Cardiac muscle cell (in vitro differentiated cells and primary cell): Measurements from ENCODE around the gene LRRC59. TPM values are rescaled to one million over a fixed set of nuclear protein-coding genes. Genes with fewer than 3 reads are reported as not detected.

Source experiments
- DNase-seq, 2 donors: peaks; one replicate each; pipeline versions ENCODE4 v3.0.0 to v3.0.0-alpha.2; 2010 to 2017; ENCODE audit warnings: low read depth in 1 of 2, low spot score in 1 of 2
- H3K27ac ChIP-seq: fragments of 200-600 bp; sonication (generic); 2 replicates; pipeline ENCODE4 v1.5.1; 2016
- H3K27me3 ChIP-seq: fragments of 200-600 bp; sonication (generic); 2 replicates; pipeline ENCODE4 v1.6.0; 2016; ENCODE audit warnings: control low read depth
- H3K36me3 ChIP-seq: fragments of 200-600 bp; sonication (generic); 2 replicates; pipeline ENCODE4 v1.5.1; 2016; ENCODE audit warnings: control low read depth
- H3K4me1 ChIP-seq: fragments of 200-600 bp; sonication (generic); 2 replicates; pipeline ENCODE4 v1.8.1; 2017; ENCODE audit warnings: low read depth, mild to moderate bottlenecking, mixed run types
- H3K4me3 ChIP-seq: fragments of 200-600 bp; sonication (generic); 2 replicates; pipeline ENCODE4 v1.5.1; 2016; ENCODE audit warnings: mild to moderate bottlenecking
- H3K9me3 ChIP-seq: fragments of 200-600 bp; sonication (generic); 2 replicates; pipeline ENCODE4 v1.5.1; 2017; ENCODE audit warnings: low read depth, mild to moderate bottlenecking, control low read depth
- polyA plus RNA-seq: library from polyadenylated mRNA; unstranded; fragments of >200 nt; fragmentation: Nextera tagmentation; extraction: Ambion mirVana; gene quantifications from 2 replicates; pipeline ENCODE4 v1.2.1, GENCODE V29; 2016
- total RNA-seq: library from RNA; depleted of rRNA; stranded (reverse); fragments of >200 nt; gene quantifications from 2 replicates; pipeline ENCODE4 v1.2.3, GENCODE V29; 2016
- TF ChIP-seq, protein P1 (sequence below): IDR thresholded peaks from 2 replicates; pipeline ENCODE4 v1.5.1; 2012; ENCODE audit warnings: low read depth, mild to moderate bottlenecking, low read length

LRRC59 gene
- total and polyA plus RNA-seq, 2 experiments from 2014 or later: 58.9 to 60.3 TPM

DNA sequence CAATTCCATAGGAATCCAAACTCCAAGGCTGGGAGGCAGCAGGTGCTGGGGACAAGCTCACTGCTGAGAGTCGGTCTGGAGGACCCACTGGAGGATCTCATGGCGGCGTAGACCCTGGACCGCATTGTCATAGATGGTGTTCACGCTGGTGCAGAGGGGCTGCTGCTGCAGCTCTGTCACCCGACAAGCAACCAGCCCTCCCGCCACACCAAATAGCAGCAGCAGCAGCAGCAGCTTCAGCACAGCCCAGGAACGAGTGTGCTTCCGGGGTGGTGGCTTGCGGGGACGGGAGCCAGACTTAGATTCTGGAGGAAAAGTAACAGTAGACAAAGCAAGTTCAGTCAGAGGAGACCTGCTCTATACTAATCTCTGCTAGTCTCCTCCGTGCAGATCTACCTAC lies 14.4 kb downstream of the LRRC59 start:
- no peak overlapping the region for H3K4me3 ChIP-seq
- H3K27ac ChIP-seq: no peak overlapping the region
- no peaks in the 10 kb centered on the region for H3K9me3 ChIP-seq
- H3K36me3 ChIP-seq: peaks cover 45% of the 10 kb centered on the region
- H3K4me1 ChIP-seq: no peaks in the 10 kb centered on the region
- H3K27me3 ChIP-seq: no peaks in the 10 kb centered on the region
- DNase-seq: no peak
- TF ChIP-seq, protein P1, sequence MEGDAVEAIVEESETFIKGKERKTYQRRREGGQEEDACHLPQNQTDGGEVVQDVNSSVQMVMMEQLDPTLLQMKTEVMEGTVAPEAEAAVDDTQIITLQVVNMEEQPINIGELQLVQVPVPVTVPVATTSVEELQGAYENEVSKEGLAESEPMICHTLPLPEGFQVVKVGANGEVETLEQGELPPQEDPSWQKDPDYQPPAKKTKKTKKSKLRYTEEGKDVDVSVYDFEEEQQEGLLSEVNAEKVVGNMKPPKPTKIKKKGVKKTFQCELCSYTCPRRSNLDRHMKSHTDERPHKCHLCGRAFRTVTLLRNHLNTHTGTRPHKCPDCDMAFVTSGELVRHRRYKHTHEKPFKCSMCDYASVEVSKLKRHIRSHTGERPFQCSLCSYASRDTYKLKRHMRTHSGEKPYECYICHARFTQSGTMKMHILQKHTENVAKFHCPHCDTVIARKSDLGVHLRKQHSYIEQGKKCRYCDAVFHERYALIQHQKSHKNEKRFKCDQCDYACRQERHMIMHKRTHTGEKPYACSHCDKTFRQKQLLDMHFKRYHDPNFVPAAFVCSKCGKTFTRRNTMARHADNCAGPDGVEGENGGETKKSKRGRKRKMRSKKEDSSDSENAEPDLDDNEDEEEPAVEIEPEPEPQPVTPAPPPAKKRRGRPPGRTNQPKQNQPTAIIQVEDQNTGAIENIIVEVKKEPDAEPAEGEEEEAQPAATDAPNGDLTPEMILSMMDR: no peak

DNA sequence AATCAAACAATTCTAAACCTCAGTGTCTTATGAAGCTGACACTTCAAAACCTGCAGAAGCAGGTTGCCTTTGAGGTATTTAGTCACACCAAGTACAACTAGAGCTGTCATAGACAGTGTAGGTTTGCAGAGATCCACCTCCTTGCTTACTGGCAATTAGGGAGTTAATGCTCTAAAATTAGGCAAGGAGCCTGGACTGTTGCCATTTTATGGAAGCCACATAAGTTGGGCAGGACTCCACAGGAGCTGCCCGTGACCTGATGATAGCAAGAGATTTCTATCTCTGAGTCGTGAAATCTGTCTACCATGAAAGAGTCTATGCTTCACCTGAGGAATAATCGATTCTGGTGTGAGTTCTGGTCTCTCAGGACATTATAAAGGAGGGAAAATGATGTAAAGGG lies 15.4 kb downstream of the LRRC59 start:
- no peak for DNase-seq
- Histone ChIP-seq H3K27ac (peak overlapping the region; percentile 17), H3K36me3 (peaks cover 36% of the 10 kb centered on the region), H3K27me3 (no peaks in the 10 kb centered on the region), H3K4me1 (no peaks in the 10 kb centered on the region), H3K9me3 (no peaks in the 10 kb centered on the region), H3K4me3 (no peak overlapping the region)
- TF ChIP-seq, protein P1: no peak

DNA sequence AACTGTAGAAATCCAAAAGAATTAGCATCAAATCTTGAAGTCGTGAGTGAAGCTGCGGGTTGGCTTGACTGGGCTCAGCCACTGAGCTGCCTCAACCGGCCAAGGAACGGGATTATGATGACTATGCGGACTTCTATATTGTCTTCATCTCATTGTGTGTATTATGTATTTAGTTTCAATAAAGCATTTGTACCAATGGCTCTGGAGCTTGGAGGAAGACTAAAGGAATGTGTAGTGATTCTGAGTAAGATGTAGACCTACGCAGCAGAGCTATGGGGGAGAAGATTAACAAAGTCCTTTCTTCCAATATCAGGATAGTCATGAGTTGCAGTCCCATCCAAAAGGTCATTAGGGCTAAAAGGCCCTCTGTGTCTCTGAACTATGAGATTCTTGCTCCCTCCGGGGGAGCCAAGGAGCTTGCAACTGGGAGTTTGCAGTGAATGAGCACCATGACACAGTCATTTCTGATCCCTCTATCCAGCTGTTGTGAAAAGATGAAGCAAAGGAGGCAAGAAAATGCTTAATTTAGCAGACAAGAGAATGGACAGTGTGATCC lies 16.0 kb downstream of the LRRC59 start:
- Histone ChIP-seq H3K4me3 (no peak overlapping the region), H3K27ac (no peak overlapping the region), H3K9me3 (no peaks in the 10 kb centered on the region), H3K4me1 (no peaks in the 10 kb centered on the region), H3K36me3 (peaks cover 34% of the 10 kb centered on the region), H3K27me3 (no peaks in the 10 kb centered on the region)
- DNase-seq: no peak
- TF ChIP-seq, protein P1: no peak

DNA sequence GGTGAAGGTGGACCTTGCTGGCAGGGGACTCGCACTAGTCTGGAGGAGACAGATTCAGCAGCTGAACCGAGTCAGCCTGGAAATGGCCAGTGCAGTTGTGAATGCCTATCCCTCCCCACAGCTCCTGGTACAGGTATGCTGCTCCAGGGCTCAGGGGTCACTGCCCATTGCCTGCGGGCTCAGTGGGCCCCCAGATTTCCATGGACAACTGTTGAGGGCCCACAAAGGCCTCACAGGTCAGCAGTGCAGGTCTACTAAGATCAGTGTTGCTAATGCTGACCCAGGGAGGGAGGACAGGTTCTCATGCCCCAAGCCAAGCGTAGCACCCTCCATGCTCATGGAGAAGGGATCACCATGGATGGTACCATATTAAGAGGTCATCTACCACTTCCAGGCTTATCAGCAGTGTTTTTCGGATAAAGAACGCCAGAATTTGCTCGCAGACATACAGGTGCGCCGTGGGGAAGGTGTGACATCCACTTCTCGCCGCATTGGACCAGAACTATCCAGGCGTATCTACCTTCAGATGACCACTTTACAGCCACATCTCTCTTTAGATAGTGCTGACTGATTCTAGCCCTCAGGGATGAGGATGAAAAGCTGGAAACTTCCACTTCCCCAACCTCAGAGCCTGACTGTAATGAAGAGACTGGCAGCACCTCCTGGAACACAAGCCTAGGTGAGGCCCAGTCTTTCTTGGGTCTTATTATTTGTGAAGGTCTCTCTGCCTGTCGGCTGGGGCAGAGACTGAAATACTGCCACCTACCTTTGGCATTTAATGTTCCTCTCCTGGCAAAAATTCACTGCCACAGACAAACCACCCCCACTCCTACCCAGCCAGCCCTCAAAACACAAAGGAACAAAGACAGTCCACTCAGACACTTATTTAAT lies 16.7 kb downstream of the LRRC59 start:
- Histone ChIP-seq H3K27ac (no peak overlapping the region), H3K36me3 (peaks cover 26% of the 10 kb centered on the region)

DNA sequence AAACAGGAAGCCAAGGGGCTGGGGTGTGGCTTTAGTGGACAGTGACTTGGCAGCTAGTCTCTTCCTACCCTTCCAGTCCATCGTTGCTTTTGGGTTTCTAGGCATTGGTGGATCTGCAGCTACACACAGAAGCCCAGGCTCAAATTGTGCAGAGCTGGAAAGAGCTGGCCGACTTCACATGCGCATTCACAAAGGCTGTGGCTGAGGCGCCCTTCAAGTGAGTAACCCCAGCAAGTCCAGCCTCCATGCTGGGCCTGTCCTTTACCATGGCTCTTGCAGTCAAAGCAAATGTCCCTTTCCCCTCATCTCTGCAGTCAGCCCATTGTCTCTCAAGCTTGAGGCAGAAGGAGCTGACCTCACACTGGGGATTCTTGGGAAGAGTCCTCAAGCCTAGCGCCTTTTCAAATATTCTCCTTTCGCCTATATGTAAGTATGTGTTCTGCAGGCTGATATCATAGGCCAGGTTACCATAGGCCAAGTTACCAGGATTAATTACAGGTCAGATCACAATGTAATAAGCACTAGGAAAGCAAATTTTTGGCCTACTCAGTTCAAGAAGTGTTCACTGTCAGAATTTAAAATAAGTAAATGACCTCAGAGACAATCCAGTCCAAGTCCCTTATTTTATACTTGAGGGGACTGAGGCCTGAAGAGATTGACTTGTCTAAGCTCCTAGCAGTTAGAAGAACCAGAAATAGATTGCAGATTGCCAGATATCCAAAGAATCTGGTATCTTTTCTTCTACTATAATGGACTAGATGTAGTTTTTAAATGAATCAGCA lies 17.8 kb downstream of the LRRC59 start:
- Histone ChIP-seq H3K27me3 (no peaks in the 10 kb centered on the region), H3K4me3 (no peak overlapping the region), H3K9me3 (no peaks in the 10 kb centered on the region), H3K36me3 (peaks cover 21% of the 10 kb centered on the region), H3K27ac (no peak overlapping the region), H3K4me1 (no peaks in the 10 kb centered on the region)
- TF ChIP-seq, protein P1: no peak
- no peak for DNase-seq

More for the DNA sequence above, 16.7 kb downstream of the LRRC59 start:
- Histone ChIP-seq H3K27me3 (no peaks in the 10 kb centered on the region), H3K4me1 (no peaks in the 10 kb centered on the region), H3K4me3 (no peak overlapping the region), H3K9me3 (no peaks in the 10 kb centered on the region)
- TF ChIP-seq, protein P1: no peak
- DNase-seq: no peak
